Right renal cortex interstitium (tissue), 3 donors: Measurements from ENCODE around the gene PLAAT5. TPM values are rescaled to one million over a fixed set of nuclear protein-coding genes. Genes with fewer than 3 reads are reported as not detected.
"Not testable (repeated sequence)": the region's sequence is repeated elsewhere in the genome, so short reads cannot be mapped to it uniquely, and the experiment has no call there.

ENCODE experiments used
- DNase-seq, 3 donors: peaks; one replicate each; pipeline ENCODE4 v3.0.0-alpha.2; 2013; ENCODE audit warnings: low read depth in 3 of 3, low spot score in 2 of 3
- polyA plus RNA-seq, 3 donors: library from polyadenylated mRNA; unstranded; fragments of 120-200 nt; gene quantifications; one replicate each; pipeline ENCODE4 v1.2.1, GENCODE V29; 2013; ENCODE audit not compliant: insufficient read length in 3 of 3

Gene PLAAT5, protein sequence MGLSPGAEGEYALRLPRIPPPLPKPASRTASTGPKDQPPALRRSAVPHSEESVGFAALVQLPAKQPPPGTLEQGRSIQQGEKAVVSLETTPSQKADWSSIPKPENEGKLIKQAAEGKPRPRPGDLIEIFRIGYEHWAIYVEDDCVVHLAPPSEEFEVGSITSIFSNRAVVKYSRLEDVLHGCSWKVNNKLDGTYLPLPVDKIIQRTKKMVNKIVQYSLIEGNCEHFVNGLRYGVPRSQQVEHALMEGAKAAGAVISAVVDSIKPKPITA
- polyA plus RNA-seq, result under 1 TPM; 0.42 to 0.51 (median 0.42) TPM

DNA sequence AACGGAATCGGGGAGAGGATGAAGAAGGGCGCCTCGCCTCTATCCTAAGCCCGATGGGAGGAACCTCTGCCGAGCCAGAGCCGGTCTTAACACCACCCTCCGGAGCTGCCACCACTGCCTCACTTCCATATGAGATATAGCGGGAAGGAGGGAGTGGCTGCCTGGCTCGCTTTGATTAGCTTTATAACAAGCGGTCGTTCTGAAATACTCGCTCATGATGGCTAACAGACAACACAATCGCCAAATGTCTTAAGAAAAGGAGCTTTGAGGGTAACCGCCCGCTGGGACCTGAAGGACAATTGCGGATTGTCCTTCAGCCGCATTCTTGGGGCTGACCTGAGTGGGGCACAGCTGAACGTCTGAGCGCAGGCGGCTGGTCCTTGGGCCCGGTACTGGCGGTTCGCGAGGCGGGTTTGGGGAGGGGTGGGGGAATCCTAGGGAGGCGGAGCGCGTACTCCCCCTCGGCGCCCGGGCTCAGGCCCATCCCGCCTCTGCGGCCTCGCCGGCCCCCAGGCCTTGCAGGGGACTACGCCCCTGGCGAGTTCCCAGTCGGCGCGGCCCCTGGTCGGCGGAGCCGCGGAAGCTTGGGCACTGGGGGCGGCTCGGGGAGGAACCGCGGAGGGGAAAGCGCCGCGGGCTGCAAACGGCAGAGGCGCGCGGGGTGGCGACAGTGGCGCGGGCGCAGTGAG, at the start of gene PLAAT5:
Gene PLAAT5, minus strand, starts transcription at position 617 of the 689 bp plus-strand sequence. Its CDS starts 133 bp downstream, at position 484.
- no peak for DNase-seq

DNA sequence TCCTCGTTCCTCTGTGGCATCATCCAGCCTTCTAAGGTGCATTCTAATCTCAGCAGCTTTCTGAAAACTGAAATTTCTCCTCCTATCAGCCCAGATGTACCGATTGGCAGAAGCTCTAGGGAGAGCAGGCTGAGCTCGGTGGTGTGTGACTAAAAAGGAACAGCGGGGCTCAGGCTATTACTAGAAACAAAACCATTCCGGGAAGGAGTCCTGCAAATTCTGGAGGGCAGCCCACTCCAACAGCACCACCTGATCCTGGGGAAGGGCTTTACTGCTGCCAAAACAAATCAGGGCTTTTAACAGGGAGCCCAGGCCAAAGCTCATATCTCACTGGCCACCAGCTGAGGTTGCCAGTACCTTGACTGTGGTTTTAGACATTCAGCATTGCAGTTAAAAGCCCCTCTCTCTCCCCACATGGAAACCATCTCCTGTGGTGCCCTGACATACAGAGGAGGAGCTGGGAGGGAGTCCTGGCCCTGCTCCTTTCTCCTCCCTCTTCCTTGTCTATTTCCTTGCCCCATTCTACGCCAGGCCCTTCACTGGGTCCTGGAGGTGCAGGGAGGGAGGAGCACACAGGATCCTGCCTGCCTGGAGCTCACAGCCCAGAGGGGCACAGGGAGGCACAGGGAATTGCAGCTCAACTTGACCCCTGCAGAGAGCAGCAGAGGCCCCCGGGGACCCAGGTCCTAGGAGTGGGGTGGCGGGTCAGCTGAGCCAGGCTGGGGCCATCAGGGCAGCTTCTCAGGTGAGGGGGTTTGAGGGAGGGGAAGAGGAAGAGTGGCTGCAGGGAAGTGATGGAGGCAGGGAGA, 46.5 kb upstream of the PLAAT5 start:
- no peak for DNase-seq

DNA sequence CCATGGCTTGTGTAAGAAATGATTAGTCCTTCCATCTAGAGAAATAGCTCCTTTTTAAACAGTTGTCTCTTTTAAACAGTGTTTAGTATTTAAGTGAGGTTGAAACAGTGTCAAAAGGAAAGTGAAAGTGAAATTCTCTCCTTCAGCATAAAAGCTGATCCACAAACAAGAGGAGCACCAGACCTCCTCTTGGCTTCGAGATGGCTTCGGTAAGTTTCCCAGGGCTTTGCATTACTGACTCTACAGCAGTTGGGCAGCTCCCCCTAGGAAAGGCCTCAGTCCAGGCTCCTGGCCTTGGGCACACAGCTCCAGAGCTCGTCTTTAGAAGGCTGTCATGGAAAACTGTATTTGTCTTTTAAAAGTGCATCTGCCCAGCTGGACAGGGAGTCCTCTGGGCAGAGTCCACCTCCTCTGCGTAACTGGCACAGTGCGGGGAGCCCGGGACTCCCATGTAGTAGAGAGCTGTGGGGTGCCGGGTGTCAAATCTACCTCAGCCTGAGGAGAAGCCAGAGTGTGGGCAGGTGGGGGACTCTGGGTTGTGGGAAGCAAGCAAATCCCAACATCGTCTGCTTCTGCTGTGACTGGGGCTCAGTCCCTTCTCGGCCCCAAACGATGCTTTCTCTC, 45.8 kb upstream of the PLAAT5 start, which contains the start of gene PLAAT4:
Gene PLAAT4, plus strand, starts transcription at position 140 of the 624 bp plus-strand sequence. Its CDS starts 61 bp downstream, at position 201.
- no peak for DNase-seq

DNA sequence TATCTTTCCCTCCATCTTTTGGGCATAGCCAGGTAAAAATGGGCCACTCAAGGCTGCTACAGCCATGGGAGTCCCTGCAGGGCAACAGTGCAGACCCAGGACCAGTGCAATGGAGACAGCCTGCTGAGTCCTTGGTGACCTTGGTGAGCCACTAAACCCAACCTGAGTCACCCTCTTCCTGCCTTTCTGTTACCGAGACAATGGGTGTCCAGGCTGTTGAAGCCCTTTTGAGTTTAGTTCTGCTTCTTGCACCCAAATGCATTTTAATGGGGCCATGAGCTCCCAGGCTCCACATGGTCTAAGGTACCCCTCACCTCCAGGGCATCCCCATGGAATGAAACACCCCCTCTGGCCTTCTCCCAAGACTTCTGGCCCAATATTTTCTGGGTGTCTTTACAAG, 44.8 kb upstream of the PLAAT5 start:
- DNase-seq, result no peak

DNA sequence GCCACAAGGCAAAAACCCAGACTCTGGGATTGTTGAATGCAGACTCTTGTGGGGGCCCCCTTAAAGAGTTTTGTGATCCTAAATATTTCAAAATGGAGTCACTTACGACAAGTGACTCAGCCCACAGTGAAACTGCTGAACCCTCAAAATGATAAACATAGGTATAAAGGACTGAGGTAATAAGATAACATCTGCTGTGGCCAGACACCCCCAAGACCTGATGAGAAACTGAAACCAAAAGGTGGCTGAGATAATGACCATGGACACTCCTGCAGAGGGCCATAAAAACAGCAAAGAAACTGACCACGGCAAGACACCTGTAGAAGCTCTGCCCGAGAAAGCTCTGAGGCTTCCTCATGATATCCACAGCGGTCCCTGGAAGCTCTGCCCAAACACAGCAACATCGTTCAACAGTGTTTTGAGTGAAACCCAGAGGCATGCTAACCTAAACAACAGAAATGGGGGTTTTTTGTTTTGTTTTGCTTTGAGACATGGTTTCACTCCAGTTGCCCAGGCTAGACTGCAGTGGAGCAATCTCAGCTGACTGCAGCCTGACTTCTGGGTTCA, 44.0 kb upstream of the PLAAT5 start:
- no peak for DNase-seq

DNA sequence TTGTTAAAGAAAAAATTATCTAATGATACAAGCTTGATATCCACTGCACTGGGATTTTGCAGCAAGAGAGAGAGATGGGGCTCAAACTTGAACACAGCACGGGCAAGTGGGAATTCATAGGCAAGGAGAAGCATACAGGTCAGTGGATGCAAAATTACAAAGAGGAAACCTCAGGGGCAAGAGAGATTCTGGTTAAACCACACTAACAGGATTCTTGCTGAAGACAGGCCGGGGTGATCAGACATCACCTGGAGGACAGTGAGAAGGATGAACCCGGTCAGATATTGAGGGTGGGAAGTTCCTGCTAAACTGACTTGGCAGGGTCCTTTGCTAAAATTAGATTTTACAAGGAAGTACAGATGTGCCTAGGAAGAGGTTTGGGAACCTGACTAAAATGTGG, 43.1 kb upstream of the PLAAT5 start:
- DNase-seq, result no peak

DNA sequence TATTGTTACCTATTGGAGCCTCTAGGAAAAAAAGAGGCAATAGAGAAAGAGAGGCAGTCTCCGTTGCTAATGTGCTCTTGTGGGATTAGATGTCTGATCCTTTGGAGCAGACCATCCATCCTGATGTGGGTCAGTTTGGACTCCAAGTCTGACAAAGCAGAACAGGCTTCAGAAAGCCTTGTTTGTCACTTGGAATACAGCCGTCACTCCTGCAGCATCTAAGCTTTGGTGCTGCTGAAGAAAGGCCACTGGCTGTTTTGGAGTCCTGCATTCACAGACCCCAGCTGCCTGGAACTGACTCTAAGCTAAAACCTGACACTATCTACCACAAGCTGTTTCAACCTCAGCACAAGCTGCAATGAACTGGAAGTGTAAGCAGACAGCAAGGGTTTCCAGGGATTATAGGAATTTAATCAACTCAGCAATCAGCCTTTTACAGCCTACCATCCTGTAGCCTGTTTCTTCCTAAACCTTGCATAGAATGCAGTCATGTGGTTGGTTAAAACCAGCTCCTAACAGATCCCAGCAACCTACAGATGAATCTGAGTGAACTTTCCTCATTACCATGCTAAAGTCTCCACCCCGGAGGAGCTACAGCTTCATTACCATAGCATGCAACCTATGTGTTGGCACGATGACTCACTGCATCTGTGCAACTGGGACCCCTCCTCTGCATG, 42.0 kb upstream of the PLAAT5 start:
- no peak for DNase-seq

DNA sequence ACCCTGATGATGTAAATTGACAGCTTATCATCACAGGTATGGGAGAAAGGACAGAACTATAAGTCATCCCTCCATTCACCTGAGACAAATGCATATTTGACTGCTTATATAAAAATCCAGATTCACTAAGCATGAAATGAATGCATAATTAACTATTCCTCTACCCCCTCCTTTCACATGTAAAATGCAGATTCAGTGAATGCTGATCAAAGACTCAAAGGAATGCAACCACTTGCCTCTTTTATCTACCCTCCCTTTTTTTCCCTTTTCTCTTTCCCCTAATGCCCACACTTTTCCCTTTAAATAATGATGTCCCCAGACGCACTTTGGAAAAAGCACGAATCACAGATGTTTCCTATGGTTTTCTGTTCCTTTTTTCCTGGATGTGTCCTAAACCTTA, 41.1 kb upstream of the PLAAT5 start:
- DNase-seq, result no peak

DNA sequence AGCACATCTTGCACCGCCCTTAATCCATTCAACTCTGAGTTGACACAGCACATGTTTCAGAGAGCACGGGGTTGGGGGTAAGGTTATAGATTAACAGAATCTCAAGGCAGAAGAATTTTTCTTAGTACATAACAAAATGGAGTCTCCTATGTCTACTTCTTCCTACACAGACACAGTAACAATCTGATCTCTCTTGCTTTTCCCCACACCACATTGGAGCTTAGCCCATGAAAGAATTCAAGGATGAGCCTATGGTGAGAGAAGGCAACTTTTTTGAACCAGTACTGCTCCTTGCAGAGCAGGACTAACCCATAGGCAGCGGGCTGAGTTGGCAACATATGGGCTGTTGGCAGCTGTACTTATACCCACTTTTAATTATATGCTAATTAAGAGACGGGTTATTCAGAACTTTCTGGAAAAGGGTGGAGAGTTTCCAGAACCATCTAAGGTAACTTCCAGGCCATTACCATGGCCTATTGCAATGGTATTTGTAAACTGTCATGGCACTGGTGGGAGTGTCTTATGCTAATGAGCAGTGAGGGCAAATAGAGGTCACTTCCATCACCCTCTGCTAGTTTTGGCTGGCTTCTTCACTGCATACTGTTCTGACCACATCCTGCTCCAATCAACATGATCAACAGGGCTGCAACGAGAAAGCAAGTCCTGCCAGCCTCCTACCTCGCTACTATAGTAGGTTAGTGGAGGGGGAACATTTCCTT, 40.3 kb upstream of the PLAAT5 start:
- not testable (repeated sequence) for DNase-seq

DNA sequence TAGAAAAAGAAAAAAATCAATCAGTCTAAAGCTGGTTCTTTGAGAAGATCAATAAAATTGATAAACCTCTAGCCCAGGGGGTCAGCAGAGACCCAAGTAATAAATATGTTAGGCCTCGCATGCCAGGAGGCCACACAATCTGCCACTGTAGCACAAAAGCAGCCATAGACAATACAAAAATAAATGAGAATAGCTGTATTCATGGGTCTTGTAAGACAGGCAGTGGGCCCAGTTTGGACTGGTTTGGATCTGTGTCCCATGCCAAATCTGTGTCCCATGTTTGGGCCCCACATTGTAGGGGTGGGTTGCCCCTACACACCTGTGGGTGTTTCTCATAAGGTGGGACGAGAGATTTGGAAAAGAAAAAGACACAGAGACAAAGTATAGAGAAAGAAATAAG, 39.1 kb upstream of the PLAAT5 start:
- DNase-seq, result no peak

DNA sequence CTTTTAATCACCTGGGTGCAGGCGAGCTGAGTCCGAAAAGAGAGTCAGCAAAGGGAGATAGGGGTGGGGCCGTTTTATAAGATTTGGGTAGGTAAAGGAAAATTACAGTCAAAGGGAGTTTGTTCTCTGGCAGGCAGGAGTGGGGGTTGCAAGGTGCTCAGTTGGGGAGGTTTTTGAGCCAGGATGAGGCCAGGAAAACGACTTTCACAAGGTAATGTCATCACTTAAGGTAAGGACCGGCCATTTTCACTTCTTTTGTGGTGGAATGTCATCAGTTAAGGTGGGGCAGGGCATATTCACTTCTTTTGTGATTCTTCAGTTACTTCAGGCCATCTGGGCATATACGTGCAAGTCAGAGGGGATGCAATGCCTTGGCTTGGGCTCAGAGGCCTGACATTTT, 38.4 kb upstream of the PLAAT5 start:
- DNase-seq, result not testable (repeated sequence)

DNA sequence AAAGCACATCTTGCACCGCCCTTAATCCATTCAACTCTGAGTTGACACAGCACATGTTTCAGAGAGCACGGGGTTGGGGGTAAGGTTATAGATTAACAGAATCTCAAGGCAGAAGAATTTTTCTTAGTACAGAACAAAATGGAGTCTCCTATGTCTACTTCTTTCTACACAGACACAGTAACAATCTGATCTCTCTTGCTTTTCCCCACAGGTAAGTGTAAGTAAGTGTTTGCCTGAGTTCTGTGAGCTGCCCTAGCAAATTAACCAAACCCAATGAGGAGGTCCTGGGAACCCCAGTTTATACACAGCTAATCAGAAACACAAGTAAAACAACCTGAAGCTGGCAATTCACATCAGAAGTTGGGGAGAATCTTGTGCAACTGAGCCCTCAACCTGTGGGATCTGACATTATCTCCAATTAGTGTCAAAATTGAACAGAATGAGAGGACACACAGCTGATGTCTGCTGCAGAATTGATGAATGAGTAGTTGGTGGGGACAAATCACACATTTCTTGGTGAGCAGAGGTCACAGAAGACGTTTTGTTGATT, 37.8 kb upstream of the PLAAT5 start:
- not testable (repeated sequence) for DNase-seq

DNA sequence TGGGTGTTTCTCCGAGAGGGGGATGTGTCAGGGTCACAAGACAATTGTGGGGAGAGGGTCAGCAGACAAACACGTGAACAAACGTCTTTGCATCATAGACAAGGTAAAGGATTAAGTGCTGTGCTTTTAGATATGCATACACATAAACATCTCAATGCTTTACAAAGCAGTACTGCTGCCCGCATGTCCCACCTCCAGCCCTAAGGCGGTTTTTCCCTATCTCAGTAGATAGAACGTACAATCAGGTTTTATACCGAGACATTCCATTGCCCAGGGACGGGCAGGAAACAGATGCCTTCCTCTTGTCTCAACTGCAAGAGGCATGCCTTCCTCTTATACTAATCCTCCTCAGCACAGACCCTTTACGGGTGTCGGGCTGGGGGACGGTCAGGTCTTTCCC, 37.2 kb upstream of the PLAAT5 start:
- not testable (repeated sequence) for DNase-seq

DNA sequence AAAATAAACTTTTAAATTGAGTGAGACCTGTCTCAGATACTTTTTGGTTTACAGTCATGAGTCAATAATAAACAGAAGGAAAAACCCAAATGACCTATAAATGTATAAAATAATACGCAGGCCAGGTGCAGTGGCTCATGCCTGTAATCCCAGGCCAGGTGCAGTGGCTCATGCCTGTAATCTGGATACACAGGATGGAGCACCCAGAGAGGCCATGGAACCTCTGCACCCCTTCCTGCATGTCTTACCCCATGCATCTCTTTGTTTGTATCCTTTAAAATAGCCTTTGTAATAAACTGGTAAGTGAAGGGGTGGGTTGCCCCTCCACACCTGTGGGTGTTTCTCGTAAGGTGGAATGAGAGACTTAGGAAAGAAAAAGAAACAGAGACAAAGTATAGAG, 36.7 kb upstream of the PLAAT5 start:
- DNase-seq, result no peak

DNA sequence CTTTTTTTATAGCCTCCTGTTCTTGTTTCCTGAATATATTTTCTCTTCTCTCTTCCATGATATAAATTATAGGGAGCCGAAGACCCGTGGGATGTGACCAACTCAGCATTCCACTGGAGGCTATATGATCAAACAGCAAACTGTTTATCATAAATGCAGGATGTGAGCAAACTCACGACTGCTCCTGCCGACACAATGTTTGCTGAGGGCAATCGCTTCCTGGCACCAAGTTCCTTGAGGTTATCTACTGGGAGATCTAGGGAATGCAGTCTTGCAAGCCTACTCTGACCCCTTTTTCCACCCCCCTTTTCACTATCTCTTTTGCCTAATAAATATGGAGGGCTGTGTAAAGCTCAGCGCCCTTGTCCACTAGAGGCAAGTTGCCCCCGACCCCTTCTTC, 32.2 kb upstream of the PLAAT5 start:
- DNase-seq, result no peak

DNA sequence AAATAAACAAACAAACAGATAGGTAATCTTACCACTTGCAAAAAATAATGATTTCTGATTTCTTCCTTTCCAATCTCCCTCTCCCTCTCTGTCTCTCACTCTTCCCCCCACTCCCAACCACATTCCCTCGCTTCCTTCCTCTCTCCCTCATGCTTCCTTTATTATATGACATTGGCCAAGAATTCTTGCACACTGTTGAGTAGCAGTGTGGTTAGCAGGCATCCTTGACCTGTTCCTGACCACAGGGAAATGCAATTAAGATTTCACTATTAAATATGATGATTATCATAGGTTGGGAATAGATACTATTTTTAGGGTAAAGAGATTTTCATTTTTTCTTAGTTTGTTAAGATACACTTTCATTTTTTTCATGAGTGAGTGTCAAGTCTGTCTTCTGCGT, 30.9 kb upstream of the PLAAT5 start:
- no peak for DNase-seq

DNA sequence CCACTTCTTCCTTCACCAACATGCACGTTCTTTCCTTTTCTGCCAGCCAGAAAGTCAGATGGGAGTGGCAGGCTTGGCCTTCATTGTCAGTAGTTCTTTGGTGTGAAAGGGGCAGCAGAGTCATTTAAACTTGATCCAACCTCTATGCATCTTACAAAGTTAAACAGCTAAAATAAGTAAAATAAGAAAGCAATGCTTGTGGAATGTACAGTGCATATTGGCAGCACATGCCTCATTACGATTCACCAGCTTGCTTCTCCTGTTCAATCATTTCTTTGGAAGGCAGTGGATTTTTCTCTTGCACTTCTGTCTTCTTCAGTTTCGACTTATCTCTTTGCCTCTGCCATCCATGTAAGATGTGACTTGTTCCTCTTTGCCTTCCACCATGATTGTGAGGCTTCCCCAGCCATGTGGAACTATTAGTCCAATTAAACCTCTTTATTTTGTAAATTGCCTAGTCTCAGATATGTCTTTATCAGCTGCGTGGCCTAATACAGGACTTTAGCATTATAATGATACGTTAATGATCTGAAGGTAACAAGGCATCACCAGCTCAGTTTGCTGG, 29.7 kb upstream of the PLAAT5 start:
- no peak for DNase-seq

DNA sequence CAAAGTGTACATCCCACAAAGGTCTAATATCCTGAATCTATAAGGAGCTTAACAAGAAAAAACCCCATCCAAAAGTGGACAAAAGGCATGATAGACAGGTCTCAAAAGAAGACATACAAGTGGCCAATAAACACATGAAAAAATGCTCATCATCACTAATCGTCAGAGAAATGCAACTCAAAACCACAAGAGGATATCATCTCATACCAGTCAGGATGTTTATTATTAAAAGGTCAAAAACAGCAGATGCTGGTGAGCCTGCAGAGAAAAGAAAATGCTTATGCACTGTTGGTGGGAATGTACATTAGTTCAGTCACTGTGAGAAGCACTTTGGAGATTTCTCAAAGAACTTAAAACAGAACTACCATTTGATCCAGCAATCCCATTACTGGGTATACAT, 27.6 kb upstream of the PLAAT5 start:
- no peak for DNase-seq

DNA sequence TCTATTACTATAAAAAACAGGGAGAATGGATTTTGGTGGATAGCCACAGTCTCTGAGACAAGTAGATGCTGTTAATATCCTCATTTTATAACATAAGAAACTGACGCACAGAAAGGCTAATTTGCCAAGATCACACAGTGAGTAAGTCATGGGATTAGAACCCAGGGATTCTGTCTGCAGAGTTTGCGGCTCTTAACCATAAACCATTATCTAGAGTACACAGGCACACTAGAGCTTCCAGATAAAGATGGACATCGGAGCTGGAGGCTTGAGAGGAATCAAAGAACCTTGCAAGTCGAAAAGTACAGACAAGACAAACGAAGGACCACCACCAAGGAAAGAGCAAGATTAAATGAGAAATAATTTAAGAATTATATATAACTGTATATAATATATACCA, 26.2 kb upstream of the PLAAT5 start:
- DNase-seq, result no peak
